ENCODE results near the gene ZKSCAN8.

Gene ZKSCAN8

DNA sequence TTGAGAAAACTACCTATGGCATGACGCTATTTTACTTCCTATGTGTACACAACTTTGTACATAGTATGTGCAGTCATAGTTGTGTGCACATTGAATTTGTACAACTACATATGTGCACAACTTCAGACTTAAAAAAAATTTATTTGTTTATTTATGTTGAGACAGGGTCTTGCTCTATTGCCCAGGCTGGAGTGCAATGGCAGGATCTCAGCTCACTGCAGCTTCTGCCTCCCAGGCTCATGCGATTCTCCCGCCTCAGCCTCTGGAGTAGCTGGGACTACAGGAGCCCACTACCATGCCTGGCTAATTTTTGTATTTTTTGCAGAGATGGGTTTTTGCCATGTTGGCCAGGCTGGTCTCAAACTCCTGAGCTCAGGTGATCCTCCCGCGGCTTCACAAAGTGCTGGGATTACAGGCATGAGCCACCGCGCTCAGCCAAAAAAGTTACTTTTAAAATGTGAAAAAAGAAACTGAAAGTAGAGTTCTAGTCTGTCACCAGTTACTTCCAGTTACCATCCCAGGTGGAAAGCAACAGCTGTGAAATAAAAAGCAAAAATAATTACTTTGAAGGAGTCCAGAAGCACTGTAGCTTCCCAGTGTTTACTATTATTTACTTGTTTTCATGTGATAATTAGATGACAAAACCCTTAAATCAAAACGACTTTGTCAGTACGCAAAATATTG is 1.7 kb upstream of the ZKSCAN8 start:
- Histone ChIP-seq H3K27me3 (ENCODE audit: control insufficient read depth in 1 of 2, insufficient read depth in 2 of 2, low read length in 2 of 2) (no peaks in the 10 kb centered on the region), H3K9me3 (ENCODE audit: control insufficient read depth in 2 of 2, low read length in 2 of 2) (no peaks in the 10 kb centered on the region), H3K4me1 (ENCODE audit: control insufficient read depth, insufficient read depth, low read length) (peaks cover 13% of the 10 kb centered on the region), H3K4me3 (ENCODE audit: low read length in 2 of 2) (peak overlapping the region in 1 of 2 donors; percentile 41), H3K27ac (ENCODE audit: low read length) (no peak overlapping the region), H3K9ac (ENCODE audit: low read length in 2 of 2) (no peak overlapping the region), H3K36me3 (ENCODE audit: control insufficient read depth in 2 of 2, insufficient read depth in 2 of 2, low read length in 2 of 2) (no peaks in the 10 kb centered on the region)

DNA sequence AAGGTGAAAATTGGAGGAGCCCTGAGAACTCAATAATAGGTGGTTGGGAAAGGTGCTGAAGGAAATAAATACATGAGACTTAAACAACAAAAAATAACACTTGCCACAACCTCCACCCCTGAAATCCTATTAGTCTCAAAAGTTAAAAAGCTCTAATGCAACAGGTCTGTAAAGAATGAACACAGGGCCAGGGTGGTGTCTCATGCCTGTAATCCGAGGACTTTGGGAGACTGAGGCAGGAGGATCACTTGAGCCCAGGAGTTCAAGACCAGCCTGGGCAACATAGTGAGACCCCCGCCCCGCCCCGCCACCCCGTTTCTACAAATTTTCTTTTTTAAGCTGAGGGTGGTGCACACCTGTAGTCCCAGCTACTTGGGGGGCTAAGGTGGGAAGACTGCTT is 1.1 kb upstream of the ZKSCAN8 start:
- Histone ChIP-seq H3K36me3 (ENCODE audit: control insufficient read depth in 2 of 2, insufficient read depth in 2 of 2, low read length in 2 of 2) (no peaks in the 10 kb centered on the region), H3K4me1 (ENCODE audit: control insufficient read depth, insufficient read depth, low read length) (peaks cover 13% of the 10 kb centered on the region), H3K4me3 (ENCODE audit: low read length in 2 of 2) (peak overlapping the region in 1 of 2 donors; percentile 41), H3K9me3 (ENCODE audit: control insufficient read depth in 2 of 2, low read length in 2 of 2) (no peaks in the 10 kb centered on the region), H3K27ac (ENCODE audit: low read length) (no peak overlapping the region), H3K9ac (ENCODE audit: low read length in 2 of 2) (no peak overlapping the region), H3K27me3 (ENCODE audit: control insufficient read depth in 1 of 2, insufficient read depth in 2 of 2, low read length in 2 of 2) (no peaks in the 10 kb centered on the region)

GRCh38 chr6:28142446-28142845 is 763 bp downstream of the ZKSCAN8 start:
- Histone ChIP-seq H3K9me3 (ENCODE audit: control insufficient read depth in 2 of 2, low read length in 2 of 2) (no peaks in the 10 kb centered on the region), H3K36me3 (ENCODE audit: control insufficient read depth in 2 of 2, insufficient read depth in 2 of 2, low read length in 2 of 2) (peaks cover 0 to 3% of the 10 kb centered on the region in 2 donors), H3K4me3 (ENCODE audit: low read length in 2 of 2) (peak overlapping the region; percentile 96 to 97), H3K4me1 (ENCODE audit: control insufficient read depth, insufficient read depth, low read length) (peaks cover 10% of the 10 kb centered on the region), H3K27me3 (ENCODE audit: control insufficient read depth in 1 of 2, insufficient read depth in 2 of 2, low read length in 2 of 2) (no peaks in the 10 kb centered on the region), H3K27ac (ENCODE audit: low read length) (no peak overlapping the region), H3K9ac (ENCODE audit: low read length in 2 of 2) (peak overlapping the region; percentile 95)

DNA sequence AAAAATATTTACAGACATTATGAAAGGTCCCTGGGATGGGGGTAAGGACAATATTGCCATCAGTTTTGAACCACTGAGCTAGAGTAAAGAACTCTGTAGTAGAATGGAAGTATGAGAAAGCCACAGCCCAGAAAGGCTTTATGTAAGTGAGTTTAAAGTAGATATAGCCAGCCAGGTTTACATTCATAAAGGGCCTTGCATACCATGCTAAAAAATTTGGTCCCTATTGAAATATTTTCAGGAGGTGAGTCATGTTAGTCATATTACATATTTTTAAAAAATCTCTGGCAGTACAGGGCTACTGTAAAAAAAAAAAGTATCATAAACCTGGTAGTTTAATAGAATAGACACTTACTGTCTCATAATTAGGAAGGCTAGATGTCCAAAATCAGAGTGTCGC is 3.5 kb downstream of the ZKSCAN8 start:
- Histone ChIP-seq H3K27me3 (ENCODE audit: control insufficient read depth in 1 of 2, insufficient read depth in 2 of 2, low read length in 2 of 2) (no peaks in the 10 kb centered on the region), H3K4me3 (ENCODE audit: low read length in 2 of 2) (no peak overlapping the region), H3K9me3 (ENCODE audit: control insufficient read depth in 2 of 2, low read length in 2 of 2) (no peaks in the 10 kb centered on the region), H3K4me1 (ENCODE audit: control insufficient read depth, insufficient read depth, low read length) (peaks cover 6% of the 10 kb centered on the region), H3K36me3 (ENCODE audit: control insufficient read depth in 2 of 2, insufficient read depth in 2 of 2, low read length in 2 of 2) (peaks cover 19 to 22% of the 10 kb centered on the region in 2 donors), H3K9ac (ENCODE audit: low read length in 2 of 2) (peak overlapping the region in 1 of 2 donors; percentile 3), H3K27ac (ENCODE audit: low read length) (no peak overlapping the region)

GRCh38 chr6:28152531-28152930 is 10.8 kb downstream of the ZKSCAN8 start:
- Histone ChIP-seq H3K4me3 (ENCODE audit: low read length in 2 of 2) (no peak overlapping the region), H3K36me3 (ENCODE audit: control insufficient read depth in 2 of 2, insufficient read depth in 2 of 2, low read length in 2 of 2) (peaks cover 54 to 86% of the 10 kb centered on the region in 2 donors), H3K27ac (ENCODE audit: low read length) (no peak overlapping the region), H3K4me1 (ENCODE audit: control insufficient read depth, insufficient read depth, low read length) (no peaks in the 10 kb centered on the region), H3K9me3 (ENCODE audit: control insufficient read depth in 2 of 2, low read length in 2 of 2) (no peaks in the 10 kb centered on the region), H3K27me3 (ENCODE audit: control insufficient read depth in 1 of 2, insufficient read depth in 2 of 2, low read length in 2 of 2) (no peaks in the 10 kb centered on the region), H3K9ac (ENCODE audit: low read length in 2 of 2) (no peak overlapping the region)

DNA sequence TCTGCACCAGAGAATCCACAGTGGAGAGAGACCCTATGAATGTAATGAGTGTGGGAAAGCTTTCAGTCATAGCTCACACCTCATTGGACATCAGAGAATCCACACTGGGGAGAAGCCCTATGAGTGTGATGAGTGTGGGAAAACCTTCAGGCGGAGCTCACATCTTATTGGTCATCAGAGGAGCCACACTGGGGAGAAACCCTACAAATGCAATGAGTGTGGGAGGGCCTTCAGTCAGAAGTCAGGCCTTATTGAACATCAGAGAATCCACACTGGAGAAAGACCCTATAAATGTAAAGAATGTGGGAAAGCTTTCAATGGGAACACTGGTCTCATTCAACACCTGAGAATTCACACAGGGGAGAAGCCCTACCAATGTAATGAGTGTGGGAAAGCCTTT is 11.9 kb downstream of the ZKSCAN8 start:
- H3K9me3 ChIP-seq (ENCODE audit: control insufficient read depth in 2 of 2, low read length in 2 of 2) = no peaks in the 10 kb centered on the region
- H3K27me3 ChIP-seq (ENCODE audit: control insufficient read depth in 1 of 2, insufficient read depth in 2 of 2, low read length in 2 of 2) = no peaks in the 10 kb centered on the region
- H3K4me1 ChIP-seq (ENCODE audit: control insufficient read depth, insufficient read depth, low read length) = no peaks in the 10 kb centered on the region
- peaks cover 49 to 77% of the 10 kb centered on the region in 2 donors for H3K36me3 ChIP-seq (ENCODE audit: control insufficient read depth in 2 of 2, insufficient read depth in 2 of 2, low read length in 2 of 2)
- H3K4me3 ChIP-seq (ENCODE audit: low read length in 2 of 2) = no peak overlapping the region
- H3K9ac ChIP-seq (ENCODE audit: low read length in 2 of 2) = no peak overlapping the region
- no peak overlapping the region for H3K27ac ChIP-seq (ENCODE audit: low read length)

- H3K9ac ChIP-seq (ENCODE audit: low read length in 2 of 2) = no peak overlapping the region
- H3K4me3 ChIP-seq (ENCODE audit: low read length in 2 of 2) = no peak overlapping the region
- no peak overlapping the region for H3K27ac ChIP-seq (ENCODE audit: low read length)
- H3K4me1 ChIP-seq (ENCODE audit: control insufficient read depth, insufficient read depth, low read length) = no peaks in the 10 kb centered on the region
- H3K9me3 ChIP-seq (ENCODE audit: control insufficient read depth in 2 of 2, low read length in 2 of 2) = no peaks in the 10 kb centered on the region
- H3K27me3 ChIP-seq (ENCODE audit: control insufficient read depth in 1 of 2, insufficient read depth in 2 of 2, low read length in 2 of 2) = no peaks in the 10 kb centered on the region
- peaks cover 47 to 69% of the 10 kb centered on the region in 2 donors for H3K36me3 ChIP-seq (ENCODE audit: control insufficient read depth in 2 of 2, insufficient read depth in 2 of 2, low read length in 2 of 2)
Measured at GRCh38 chr6:28154357-28154756, 12.7 kb downstream of the ZKSCAN8 start.

- H3K9ac ChIP-seq (ENCODE audit: low read length in 2 of 2) = no peak overlapping the region
- H3K9me3 ChIP-seq (ENCODE audit: control insufficient read depth in 2 of 2, low read length in 2 of 2) = no peaks in the 10 kb centered on the region
- no peaks in the 10 kb centered on the region for H3K27me3 ChIP-seq (ENCODE audit: control insufficient read depth in 1 of 2, insufficient read depth in 2 of 2, low read length in 2 of 2)
- H3K4me3 ChIP-seq (ENCODE audit: low read length in 2 of 2) = no peak overlapping the region
- H3K27ac ChIP-seq (ENCODE audit: low read length) = no peak overlapping the region
- H3K36me3 ChIP-seq (ENCODE audit: control insufficient read depth in 2 of 2, insufficient read depth in 2 of 2, low read length in 2 of 2) = peaks cover 20 to 41% of the 10 kb centered on the region in 2 donors
- H3K4me1 ChIP-seq (ENCODE audit: control insufficient read depth, insufficient read depth, low read length) = peaks cover 11% of the 10 kb centered on the region
Measured at GRCh38 chr6:28158318-28158717, 16.6 kb downstream of the ZKSCAN8 start.

- no peak overlapping the region for H3K27ac ChIP-seq (ENCODE audit: low read length)
- no peak overlapping the region for H3K9ac ChIP-seq (ENCODE audit: low read length in 2 of 2)
- H3K4me1 ChIP-seq (ENCODE audit: control insufficient read depth, insufficient read depth, low read length) = peaks cover 11% of the 10 kb centered on the region
- peaks cover 12 to 33% of the 10 kb centered on the region in 2 donors for H3K36me3 ChIP-seq (ENCODE audit: control insufficient read depth in 2 of 2, insufficient read depth in 2 of 2, low read length in 2 of 2)
- no peaks in the 10 kb centered on the region for H3K27me3 ChIP-seq (ENCODE audit: control insufficient read depth in 1 of 2, insufficient read depth in 2 of 2, low read length in 2 of 2)
- no peak overlapping the region for H3K4me3 ChIP-seq (ENCODE audit: low read length in 2 of 2)
- H3K9me3 ChIP-seq (ENCODE audit: control insufficient read depth in 2 of 2, low read length in 2 of 2) = no peaks in the 10 kb centered on the region
Measured at GRCh38 chr6:28159029-28159607, 17.4 kb downstream of the ZKSCAN8 start.

DNA sequence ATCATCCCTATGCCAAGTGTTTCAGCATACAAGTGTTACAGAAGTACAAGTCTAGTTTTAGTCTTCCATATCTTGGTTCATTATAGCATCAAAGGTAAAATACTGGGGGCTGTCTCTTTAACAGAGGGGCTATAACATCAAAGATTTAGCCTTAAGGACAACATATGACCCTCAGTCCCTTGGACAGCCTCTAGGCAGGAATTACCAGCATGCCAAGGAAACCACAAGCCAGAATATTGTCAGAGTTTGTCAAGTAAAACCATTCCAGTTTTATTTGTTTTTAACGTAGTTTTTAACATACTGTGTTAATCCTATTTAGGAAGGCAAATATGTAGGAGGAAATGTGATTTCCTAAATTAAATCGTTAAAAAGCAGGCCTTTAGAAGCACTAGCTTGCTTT is 18.6 kb downstream of the ZKSCAN8 start:
- no peak overlapping the region for H3K9ac ChIP-seq (ENCODE audit: low read length in 2 of 2)
- H3K27me3 ChIP-seq (ENCODE audit: control insufficient read depth in 1 of 2, insufficient read depth in 2 of 2, low read length in 2 of 2) = no peaks in the 10 kb centered on the region
- no peaks in the 10 kb centered on the region for H3K9me3 ChIP-seq (ENCODE audit: control insufficient read depth in 2 of 2, low read length in 2 of 2)
- H3K27ac ChIP-seq (ENCODE audit: low read length) = no peak overlapping the region
- no peak overlapping the region for H3K4me3 ChIP-seq (ENCODE audit: low read length in 2 of 2)
- peaks cover 11% of the 10 kb centered on the region for H3K4me1 ChIP-seq (ENCODE audit: control insufficient read depth, insufficient read depth, low read length)
- H3K36me3 ChIP-seq (ENCODE audit: control insufficient read depth in 2 of 2, insufficient read depth in 2 of 2, low read length in 2 of 2) = peaks cover 5 to 21% of the 10 kb centered on the region in 2 donors

- Histone ChIP-seq H3K4me3 (ENCODE audit: low read length in 2 of 2) (peak overlapping the region; percentile 87 to 92), H3K4me1 (ENCODE audit: control insufficient read depth, insufficient read depth, low read length) (peaks cover 11% of the 10 kb centered on the region), H3K9ac (ENCODE audit: low read length in 2 of 2) (peak overlapping the region; percentile 52 to 63), H3K27ac (ENCODE audit: low read length) (no peak overlapping the region), H3K27me3 (ENCODE audit: control insufficient read depth in 1 of 2, insufficient read depth in 2 of 2, low read length in 2 of 2) (no peaks in the 10 kb centered on the region), H3K36me3 (ENCODE audit: control insufficient read depth in 2 of 2, insufficient read depth in 2 of 2, low read length in 2 of 2) (peaks cover 5 to 10% of the 10 kb centered on the region in 2 donors), H3K9me3 (ENCODE audit: control insufficient read depth in 2 of 2, low read length in 2 of 2) (no peaks in the 10 kb centered on the region)
Measured at GRCh38 chr6:28161410-28162079, 19.9 kb downstream of the ZKSCAN8 start.

Data from stomach smooth muscle (tissue), 2 donors.